WTC11 (cell line): ENCODE results near the gene DAO. TPM values are rescaled to one million over a fixed set of nuclear protein-coding genes. Genes with fewer than 3 reads are reported as not detected.

ENCODE experiments used
- ATAC-seq: fragments of 200-7000 bp; cut with Tn5 transposase; 2 replicates; pipeline ENCODE4 v1.10.0; 2021; ENCODE audit warnings: mild to moderate bottlenecking, moderate library complexity
- CTCF ChIA-PET: fragments of 300-600 bp; sonication (Branson Sonifier 250); formaldehyde crosslinking; loops from one replicate; lab custom pipeline; 2021; ENCODE audit warnings: antibody characterized with exemption; lab: Charles Lee
- POLR2A ChIA-PET: fragments of 350-600 bp; sonication (Branson Sonifier 250); formaldehyde crosslinking; loops from one replicate; lab custom pipeline; 2021; ENCODE audit warnings: antibody characterized with exemption; lab: Charles Lee
- DNase-seq: peaks from one replicate; pipeline ENCODE4 v3.0.0; 2021; ENCODE audit warnings: low spot score
- H3K27ac Mint-ChIP-seq: 2 replicates; pipeline ENCODE4 v1.8.0; 2021; ENCODE audit warnings: mixed read lengths
- H3K27me3 Mint-ChIP-seq: 2 replicates; pipeline ENCODE4 v1.8.0; 2021; ENCODE audit warnings: low read depth, mild to moderate bottlenecking, moderate library complexity, mixed read lengths
- H3K36me3 Mint-ChIP-seq: 2 replicates; pipeline ENCODE4 v1.8.0; 2021; ENCODE audit warnings: mixed read lengths
- H3K4me1 Mint-ChIP-seq: 2 replicates; pipeline ENCODE4 v1.8.0; 2022; ENCODE audit warnings: mixed read lengths
- H3K4me3 Mint-ChIP-seq: 2 replicates; pipeline ENCODE4 v1.8.0; 2021; ENCODE audit warnings: mild to moderate bottlenecking, moderate library complexity, mixed read lengths
- H3K9me3 Mint-ChIP-seq: 2 replicates; pipeline ENCODE4 v1.8.0; 2021; ENCODE audit warnings: mixed read lengths
- ATF2 ChIP-seq: sonication (generic); formaldehyde crosslinking; IDR thresholded peaks from 2 replicates; pipeline ENCODE4 v1.8.1; 2022; ENCODE audit warnings: low read depth, missing genetic modification reagents, borderline replicate concordance
- CREB1 ChIP-seq: sonication (generic); formaldehyde crosslinking; IDR thresholded peaks from 2 replicates; pipeline ENCODE4 v1.8.0; 2023; ENCODE audit warnings: mild to moderate bottlenecking, missing genetic modification reagents
- FOXP4 ChIP-seq: sonication (generic); formaldehyde crosslinking; IDR thresholded peaks from 2 replicates; pipeline ENCODE4 v1.8.0; 2022; ENCODE audit warnings: mild to moderate bottlenecking, missing genetic modification reagents
- GRHL2 ChIP-seq: fragments of 250-450 bp; sonication (Bioruptor Pico); IDR thresholded peaks from 2 replicates; pipeline ENCODE4 v1.8.0; 2022; ENCODE audit warnings: mild to moderate bottlenecking, moderate library complexity; ENCODE audit not compliant: insufficient replicate concordance, severe bottlenecking
- GTF2I ChIP-seq: fragments of 250-450 bp; sonication (Bioruptor Pico); conservative IDR thresholded peaks from 2 replicates; pipeline ENCODE4 v1.4.0; 2021; ENCODE audit warnings: mild to moderate bottlenecking
- KAT7 ChIP-seq: sonication (generic); formaldehyde crosslinking; IDR thresholded peaks from 2 replicates; pipeline ENCODE4 v1.8.1; 2023; ENCODE audit warnings: missing genetic modification reagents, mild to moderate bottlenecking, borderline replicate concordance
- NR1H2 ChIP-seq: sonication (generic); formaldehyde crosslinking; IDR thresholded peaks from 2 replicates; pipeline ENCODE4 v1.9.0; 2021; ENCODE audit warnings: mild to moderate bottlenecking, moderate library complexity, missing genetic modification reagents
- PREB ChIP-seq: sonication (generic); formaldehyde crosslinking; IDR thresholded peaks from 2 replicates; pipeline ENCODE4 v1.8.1; 2022; ENCODE audit warnings: mild to moderate bottlenecking, missing genetic modification reagents, moderate library complexity, borderline replicate concordance
- RORB ChIP-seq: fragments of 250-450 bp; sonication (Bioruptor Pico); IDR thresholded peaks from 2 replicates; pipeline ENCODE4 v1.9.0; 2021; ENCODE audit warnings: mild to moderate bottlenecking
- TP53 ChIP-seq: sonication (generic); formaldehyde crosslinking; IDR thresholded peaks from 2 replicates; pipeline ENCODE4 v1.8.1; 2023; ENCODE audit warnings: mild to moderate bottlenecking, missing genetic modification reagents
- ZNF219 ChIP-seq: sonication (generic); formaldehyde crosslinking; IDR thresholded peaks from 2 replicates; pipeline ENCODE4 v1.8.0; 2023; ENCODE audit warnings: missing genetic modification reagents, mild to moderate bottlenecking, borderline replicate concordance
- ZNF232 ChIP-seq: sonication (generic); formaldehyde crosslinking; IDR thresholded peaks from 2 replicates; pipeline ENCODE4 v1.8.0; 2022; ENCODE audit warnings: mild to moderate bottlenecking, missing genetic modification reagents
- ZNF512 ChIP-seq: sonication (generic); formaldehyde crosslinking; IDR thresholded peaks from 2 replicates; pipeline ENCODE4 v1.8.1; 2022; ENCODE audit warnings: missing genetic modification reagents, borderline replicate concordance
- total RNA-seq: library from RNA; stranded (reverse); gene quantifications from 3 replicates; pipeline ENCODE4 v1.2.3, GENCODE V29; 2021
- TF ChIP-seq, protein P1 (sequence below): sonication (generic); formaldehyde crosslinking; conservative IDR thresholded peaks from 2 replicates; pipeline ENCODE4 v1.8.1; 2023; ENCODE audit warnings: mild to moderate bottlenecking, low read depth, missing genetic modification reagents, moderate library complexity
- TF ChIP-seq, protein P2 (sequence below): sonication (generic); formaldehyde crosslinking; IDR thresholded peaks from 2 replicates; pipeline ENCODE4 v1.8.0; 2023; ENCODE audit warnings: missing genetic modification reagents, mild to moderate bottlenecking, borderline replicate concordance
- TF ChIP-seq, protein P3 (sequence below): sonication (generic); formaldehyde crosslinking; IDR thresholded peaks from 2 replicates; pipeline ENCODE4 v1.8.0; 2022; ENCODE audit warnings: mild to moderate bottlenecking, missing genetic modification reagents
- TF ChIP-seq, protein P4 (sequence below): sonication (generic); formaldehyde crosslinking; IDR thresholded peaks from 2 replicates; pipeline ENCODE4 v1.8.0; 2023; ENCODE audit warnings: missing genetic modification reagents

DAO gene
- total RNA-seq, 1 experiment from 2014 or later, result 0.17 TPM

GRCh38 chr12:108930155-108930554 is 50.3 kb downstream of the DAO start:
- no peak overlapping the region for H3K27ac Mint-ChIP-seq
- ChIA-PET CTCF (no interaction called here), POLR2A (no interaction called here)
- no peaks in the 10 kb centered on the region for H3K36me3 Mint-ChIP-seq
- peaks cover 6% of the 10 kb centered on the region for H3K4me1 Mint-ChIP-seq
- no peaks in the 10 kb centered on the region; the same call in none of the 2 replicates for H3K27me3 Mint-ChIP-seq
- TF ChIP-seq, protein P1, sequence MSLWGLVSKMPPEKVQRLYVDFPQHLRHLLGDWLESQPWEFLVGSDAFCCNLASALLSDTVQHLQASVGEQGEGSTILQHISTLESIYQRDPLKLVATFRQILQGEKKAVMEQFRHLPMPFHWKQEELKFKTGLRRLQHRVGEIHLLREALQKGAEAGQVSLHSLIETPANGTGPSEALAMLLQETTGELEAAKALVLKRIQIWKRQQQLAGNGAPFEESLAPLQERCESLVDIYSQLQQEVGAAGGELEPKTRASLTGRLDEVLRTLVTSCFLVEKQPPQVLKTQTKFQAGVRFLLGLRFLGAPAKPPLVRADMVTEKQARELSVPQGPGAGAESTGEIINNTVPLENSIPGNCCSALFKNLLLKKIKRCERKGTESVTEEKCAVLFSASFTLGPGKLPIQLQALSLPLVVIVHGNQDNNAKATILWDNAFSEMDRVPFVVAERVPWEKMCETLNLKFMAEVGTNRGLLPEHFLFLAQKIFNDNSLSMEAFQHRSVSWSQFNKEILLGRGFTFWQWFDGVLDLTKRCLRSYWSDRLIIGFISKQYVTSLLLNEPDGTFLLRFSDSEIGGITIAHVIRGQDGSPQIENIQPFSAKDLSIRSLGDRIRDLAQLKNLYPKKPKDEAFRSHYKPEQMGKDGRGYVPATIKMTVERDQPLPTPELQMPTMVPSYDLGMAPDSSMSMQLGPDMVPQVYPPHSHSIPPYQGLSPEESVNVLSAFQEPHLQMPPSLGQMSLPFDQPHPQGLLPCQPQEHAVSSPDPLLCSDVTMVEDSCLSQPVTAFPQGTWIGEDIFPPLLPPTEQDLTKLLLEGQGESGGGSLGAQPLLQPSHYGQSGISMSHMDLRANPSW (CRISPR knock-in tag), result no peak
- TF ChIP-seq RORB (CRISPR knock-in tag), result no peak
- TF ChIP-seq TP53 (CRISPR knock-in tag), result no peak
- no peak for TF ChIP-seq KAT7 (CRISPR knock-in tag)
- TF ChIP-seq GRHL2 (CRISPR knock-in tag), result no peak
- TF ChIP-seq, protein P2, sequence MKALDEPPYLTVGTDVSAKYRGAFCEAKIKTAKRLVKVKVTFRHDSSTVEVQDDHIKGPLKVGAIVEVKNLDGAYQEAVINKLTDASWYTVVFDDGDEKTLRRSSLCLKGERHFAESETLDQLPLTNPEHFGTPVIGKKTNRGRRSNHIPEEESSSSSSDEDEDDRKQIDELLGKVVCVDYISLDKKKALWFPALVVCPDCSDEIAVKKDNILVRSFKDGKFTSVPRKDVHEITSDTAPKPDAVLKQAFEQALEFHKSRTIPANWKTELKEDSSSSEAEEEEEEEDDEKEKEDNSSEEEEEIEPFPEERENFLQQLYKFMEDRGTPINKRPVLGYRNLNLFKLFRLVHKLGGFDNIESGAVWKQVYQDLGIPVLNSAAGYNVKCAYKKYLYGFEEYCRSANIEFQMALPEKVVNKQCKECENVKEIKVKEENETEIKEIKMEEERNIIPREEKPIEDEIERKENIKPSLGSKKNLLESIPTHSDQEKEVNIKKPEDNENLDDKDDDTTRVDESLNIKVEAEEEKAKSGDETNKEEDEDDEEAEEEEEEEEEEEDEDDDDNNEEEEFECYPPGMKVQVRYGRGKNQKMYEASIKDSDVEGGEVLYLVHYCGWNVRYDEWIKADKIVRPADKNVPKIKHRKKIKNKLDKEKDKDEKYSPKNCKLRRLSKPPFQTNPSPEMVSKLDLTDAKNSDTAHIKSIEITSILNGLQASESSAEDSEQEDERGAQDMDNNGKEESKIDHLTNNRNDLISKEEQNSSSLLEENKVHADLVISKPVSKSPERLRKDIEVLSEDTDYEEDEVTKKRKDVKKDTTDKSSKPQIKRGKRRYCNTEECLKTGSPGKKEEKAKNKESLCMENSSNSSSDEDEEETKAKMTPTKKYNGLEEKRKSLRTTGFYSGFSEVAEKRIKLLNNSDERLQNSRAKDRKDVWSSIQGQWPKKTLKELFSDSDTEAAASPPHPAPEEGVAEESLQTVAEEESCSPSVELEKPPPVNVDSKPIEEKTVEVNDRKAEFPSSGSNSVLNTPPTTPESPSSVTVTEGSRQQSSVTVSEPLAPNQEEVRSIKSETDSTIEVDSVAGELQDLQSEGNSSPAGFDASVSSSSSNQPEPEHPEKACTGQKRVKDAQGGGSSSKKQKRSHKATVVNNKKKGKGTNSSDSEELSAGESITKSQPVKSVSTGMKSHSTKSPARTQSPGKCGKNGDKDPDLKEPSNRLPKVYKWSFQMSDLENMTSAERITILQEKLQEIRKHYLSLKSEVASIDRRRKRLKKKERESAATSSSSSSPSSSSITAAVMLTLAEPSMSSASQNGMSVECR, result no peak
- TF ChIP-seq ZNF512 (CRISPR knock-in tag), result no peak
- TF ChIP-seq, protein P3, sequence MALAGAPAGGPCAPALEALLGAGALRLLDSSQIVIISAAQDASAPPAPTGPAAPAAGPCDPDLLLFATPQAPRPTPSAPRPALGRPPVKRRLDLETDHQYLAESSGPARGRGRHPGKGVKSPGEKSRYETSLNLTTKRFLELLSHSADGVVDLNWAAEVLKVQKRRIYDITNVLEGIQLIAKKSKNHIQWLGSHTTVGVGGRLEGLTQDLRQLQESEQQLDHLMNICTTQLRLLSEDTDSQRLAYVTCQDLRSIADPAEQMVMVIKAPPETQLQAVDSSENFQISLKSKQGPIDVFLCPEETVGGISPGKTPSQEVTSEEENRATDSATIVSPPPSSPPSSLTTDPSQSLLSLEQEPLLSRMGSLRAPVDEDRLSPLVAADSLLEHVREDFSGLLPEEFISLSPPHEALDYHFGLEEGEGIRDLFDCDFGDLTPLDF, result no peak
- TF ChIP-seq, protein P4, sequence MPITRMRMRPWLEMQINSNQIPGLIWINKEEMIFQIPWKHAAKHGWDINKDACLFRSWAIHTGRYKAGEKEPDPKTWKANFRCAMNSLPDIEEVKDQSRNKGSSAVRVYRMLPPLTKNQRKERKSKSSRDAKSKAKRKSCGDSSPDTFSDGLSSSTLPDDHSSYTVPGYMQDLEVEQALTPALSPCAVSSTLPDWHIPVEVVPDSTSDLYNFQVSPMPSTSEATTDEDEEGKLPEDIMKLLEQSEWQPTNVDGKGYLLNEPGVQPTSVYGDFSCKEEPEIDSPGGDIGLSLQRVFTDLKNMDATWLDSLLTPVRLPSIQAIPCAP (CRISPR knock-in tag), result no peak
- no peak for TF ChIP-seq ZNF219 (CRISPR knock-in tag)
- no peak overlapping the region for H3K4me3 Mint-ChIP-seq
- ATAC-seq, result no peak
- no peak for DNase-seq
- H3K9me3 Mint-ChIP-seq, result peaks cover 22% of the 10 kb centered on the region

GRCh38 chr12:108930756-108931155 is 50.9 kb downstream of the DAO start:
- H3K27me3 Mint-ChIP-seq, result no peaks in the 10 kb centered on the region; the same call in 1 of the 2 replicates
- no peaks in the 10 kb centered on the region for H3K36me3 Mint-ChIP-seq
- TF ChIP-seq FOXP4 (CRISPR knock-in tag) (no peak), CREB1 (CRISPR knock-in tag) (no peak), PREB (CRISPR knock-in tag) (no peak), NR1H2 (no peak), ZNF232 (CRISPR knock-in tag) (no peak), GTF2I (CRISPR knock-in tag) (no peak), ATF2 (no peak)
- TF ChIP-seq, protein P3, result no peak
- H3K9me3 Mint-ChIP-seq, result peaks cover 16% of the 10 kb centered on the region
- peaks cover 6% of the 10 kb centered on the region for H3K4me1 Mint-ChIP-seq
- H3K27ac Mint-ChIP-seq, result no peak overlapping the region
- DNase-seq (no peak), ATAC-seq (no peak)
- POLR2A ChIA-PET, result no interaction called here
- no peak overlapping the region for H3K4me3 Mint-ChIP-seq
- CTCF ChIA-PET, result interaction anchor here (2.0 kb wide), 1 partner anchor 20 kb away, joined by 6 read pairs; no protein-coding TSS in a partner anchor
